Esophagus muscularis mucosa (tissue), 3 donors: ENCODE results near the gene ZBTB1.

Experiments
- POLR2A ChIP-seq: fragments of 450-650 bp; IDR thresholded peaks from one replicate; pipeline ENCODE4 v1.6.1; 2017; ENCODE audit warnings: antibody characterized with exemption, moderate library complexity, mild to moderate bottlenecking, low read depth
- TF ChIP-seq, protein P1 (sequence below), 3 experiments: fragments of 200-600 bp in 2 of 3; fragments of 450-650 bp in 1 of 3; sonication (generic) in 2 of 3; IDR thresholded peaks; one replicate each; pipeline ENCODE4 v1.5.1; 2017 to 2019; ENCODE audit warnings: antibody characterized with exemption in 3 of 3, mild to moderate bottlenecking in 2 of 3, moderate library complexity in 1 of 3

DNA sequence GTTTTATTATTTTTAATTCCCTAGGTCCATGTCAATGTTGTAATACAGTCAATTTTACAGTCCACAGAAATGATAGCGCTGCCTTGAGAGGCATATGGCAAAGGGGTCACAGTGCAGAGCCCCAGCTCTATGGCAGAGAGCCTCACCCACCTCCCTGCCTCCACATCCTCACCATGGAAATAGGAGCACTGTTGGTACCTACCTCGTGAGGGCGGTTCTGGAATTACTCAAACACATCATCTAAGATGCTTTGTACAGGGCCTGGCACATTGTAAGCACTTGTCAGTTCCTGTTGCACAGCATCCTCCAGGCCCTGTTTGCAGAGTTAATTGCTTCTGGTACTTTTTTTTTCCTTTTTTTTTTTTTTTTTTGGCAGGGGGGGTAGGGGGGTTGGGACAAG lies 43.3 kb upstream of the ZBTB1 start:
- TF ChIP-seq POLR2A = no peak
- TF ChIP-seq, protein P1, sequence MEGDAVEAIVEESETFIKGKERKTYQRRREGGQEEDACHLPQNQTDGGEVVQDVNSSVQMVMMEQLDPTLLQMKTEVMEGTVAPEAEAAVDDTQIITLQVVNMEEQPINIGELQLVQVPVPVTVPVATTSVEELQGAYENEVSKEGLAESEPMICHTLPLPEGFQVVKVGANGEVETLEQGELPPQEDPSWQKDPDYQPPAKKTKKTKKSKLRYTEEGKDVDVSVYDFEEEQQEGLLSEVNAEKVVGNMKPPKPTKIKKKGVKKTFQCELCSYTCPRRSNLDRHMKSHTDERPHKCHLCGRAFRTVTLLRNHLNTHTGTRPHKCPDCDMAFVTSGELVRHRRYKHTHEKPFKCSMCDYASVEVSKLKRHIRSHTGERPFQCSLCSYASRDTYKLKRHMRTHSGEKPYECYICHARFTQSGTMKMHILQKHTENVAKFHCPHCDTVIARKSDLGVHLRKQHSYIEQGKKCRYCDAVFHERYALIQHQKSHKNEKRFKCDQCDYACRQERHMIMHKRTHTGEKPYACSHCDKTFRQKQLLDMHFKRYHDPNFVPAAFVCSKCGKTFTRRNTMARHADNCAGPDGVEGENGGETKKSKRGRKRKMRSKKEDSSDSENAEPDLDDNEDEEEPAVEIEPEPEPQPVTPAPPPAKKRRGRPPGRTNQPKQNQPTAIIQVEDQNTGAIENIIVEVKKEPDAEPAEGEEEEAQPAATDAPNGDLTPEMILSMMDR (IDR thresholded peaks at IDR 0.05) = no peak
